HEK293 (cell line): ENCODE measurements around the gene MLXIPL.

Source experiments
- GLI4 ChIP-seq: fragments of 450-650 bp; formaldehyde crosslinking; IDR thresholded peaks from 2 replicates; pipeline ENCODE4 v1.5.1; 2016; ENCODE audit warnings: missing biosample characterization, missing genetic modification characterization
- ZNF785 ChIP-seq: fragments of 450-650 bp; formaldehyde crosslinking; IDR thresholded peaks from 2 replicates; pipeline ENCODE4 v1.5.1; 2016; ENCODE audit warnings: missing biosample characterization, missing genetic modification characterization
- TF ChIP-seq, protein P1 (sequence below): fragments of 450-650 bp; formaldehyde crosslinking; IDR thresholded peaks from 2 replicates; pipeline ENCODE4 v1.5.1; 2016; ENCODE audit warnings: missing biosample characterization, missing genetic modification characterization

DNA sequence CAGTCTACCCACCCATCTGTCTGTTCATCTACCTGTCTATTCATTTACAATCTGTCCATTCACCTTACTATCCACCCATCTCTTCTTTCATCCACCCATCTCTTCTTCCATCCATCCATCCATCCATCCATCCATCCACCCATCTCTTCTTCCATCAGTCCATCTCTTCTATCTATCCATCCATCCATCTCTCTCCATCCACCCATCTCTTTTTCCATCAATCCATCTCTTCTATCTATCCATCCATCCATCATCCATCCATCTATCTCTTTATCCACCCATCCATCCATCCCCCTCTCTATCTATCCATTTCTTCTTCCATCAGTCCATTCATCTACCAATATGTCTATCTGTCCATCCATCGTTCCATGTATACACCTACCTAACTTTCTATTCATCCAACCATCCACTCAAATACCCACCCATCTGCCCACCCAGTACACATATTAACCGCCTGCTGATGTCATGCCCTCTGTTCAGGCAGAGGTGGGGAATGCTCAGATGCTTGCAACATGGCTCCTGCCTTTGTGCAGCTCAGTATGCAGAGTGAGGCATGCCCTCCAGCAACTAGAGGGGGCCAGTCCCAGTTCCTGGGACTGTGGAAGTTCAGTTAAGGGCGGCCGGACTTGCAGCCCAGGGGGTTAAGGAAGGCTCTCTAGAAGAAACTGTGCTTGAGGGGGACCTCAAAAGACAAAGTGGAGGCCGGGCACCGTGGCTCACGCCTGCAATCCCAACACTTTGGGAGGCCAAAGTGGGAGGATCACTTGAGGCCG is 11.3 kb upstream of the MLXIPL start:
- TF ChIP-seq, protein P1, sequence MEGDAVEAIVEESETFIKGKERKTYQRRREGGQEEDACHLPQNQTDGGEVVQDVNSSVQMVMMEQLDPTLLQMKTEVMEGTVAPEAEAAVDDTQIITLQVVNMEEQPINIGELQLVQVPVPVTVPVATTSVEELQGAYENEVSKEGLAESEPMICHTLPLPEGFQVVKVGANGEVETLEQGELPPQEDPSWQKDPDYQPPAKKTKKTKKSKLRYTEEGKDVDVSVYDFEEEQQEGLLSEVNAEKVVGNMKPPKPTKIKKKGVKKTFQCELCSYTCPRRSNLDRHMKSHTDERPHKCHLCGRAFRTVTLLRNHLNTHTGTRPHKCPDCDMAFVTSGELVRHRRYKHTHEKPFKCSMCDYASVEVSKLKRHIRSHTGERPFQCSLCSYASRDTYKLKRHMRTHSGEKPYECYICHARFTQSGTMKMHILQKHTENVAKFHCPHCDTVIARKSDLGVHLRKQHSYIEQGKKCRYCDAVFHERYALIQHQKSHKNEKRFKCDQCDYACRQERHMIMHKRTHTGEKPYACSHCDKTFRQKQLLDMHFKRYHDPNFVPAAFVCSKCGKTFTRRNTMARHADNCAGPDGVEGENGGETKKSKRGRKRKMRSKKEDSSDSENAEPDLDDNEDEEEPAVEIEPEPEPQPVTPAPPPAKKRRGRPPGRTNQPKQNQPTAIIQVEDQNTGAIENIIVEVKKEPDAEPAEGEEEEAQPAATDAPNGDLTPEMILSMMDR: no peak
- TF ChIP-seq ZNF785 (tag by site-specific recombination) (no peak), GLI4 (tag by site-specific recombination) (no peak)
